ENCODE data around the gene CRPPA. TPM values are rescaled to one million over a fixed set of nuclear protein-coding genes. Genes with fewer than 3 reads are reported as not detected.
"Not testable (repeated sequence)": the region's sequence is repeated elsewhere in the genome, so short reads cannot be mapped to it uniquely, and the experiment has no call there.

Gene CRPPA
- total and polyA plus RNA-seq, 9 donors = 2.1 to 6.6 (median 4.4) TPM

DNA sequence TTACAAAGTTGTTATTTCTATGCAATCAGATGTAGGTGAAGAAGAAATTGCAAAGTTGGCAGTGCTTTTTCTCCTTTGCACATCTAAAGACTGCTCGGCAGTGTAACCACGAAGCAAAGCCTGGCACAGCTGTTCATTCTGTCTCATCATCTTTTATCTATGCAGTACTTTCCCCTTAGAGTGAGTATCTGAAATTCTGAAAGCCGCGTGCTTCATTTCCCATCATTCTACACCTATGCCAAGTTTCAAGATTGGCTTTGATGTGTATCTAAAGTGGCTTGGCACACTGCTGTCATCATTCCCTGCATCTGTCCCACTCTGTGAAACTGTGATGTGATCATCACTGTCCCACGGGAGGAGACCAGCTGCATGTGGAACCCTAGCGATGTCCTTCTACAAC is 29.0 kb upstream of the CRPPA start:
- Histone ChIP-seq H3K4me1 (ENCODE audit: control insufficient read depth, insufficient read depth, low read length) (no peaks in the 10 kb centered on the region), H3K27ac (ENCODE audit: low read length) (no peak overlapping the region), H3K9me3 (replicated peaks; ENCODE audit: control insufficient read depth, low read depth, low read length) (no peaks in the 10 kb centered on the region), H3K36me3 (ENCODE audit: control insufficient read depth, insufficient read depth, low read length) (no peaks in the 10 kb centered on the region), H3K4me3 (ENCODE audit: low read length) (no peak overlapping the region), H3K27me3 (ENCODE audit: control insufficient read depth, insufficient read depth, low read length) (no peaks in the 10 kb centered on the region)
- DNase-seq = peak; percentile 24
- WGBS (ENCODE audit: insufficient coverage) = 83% methylated on average over 2 of the region's 6 CpGs

DNA sequence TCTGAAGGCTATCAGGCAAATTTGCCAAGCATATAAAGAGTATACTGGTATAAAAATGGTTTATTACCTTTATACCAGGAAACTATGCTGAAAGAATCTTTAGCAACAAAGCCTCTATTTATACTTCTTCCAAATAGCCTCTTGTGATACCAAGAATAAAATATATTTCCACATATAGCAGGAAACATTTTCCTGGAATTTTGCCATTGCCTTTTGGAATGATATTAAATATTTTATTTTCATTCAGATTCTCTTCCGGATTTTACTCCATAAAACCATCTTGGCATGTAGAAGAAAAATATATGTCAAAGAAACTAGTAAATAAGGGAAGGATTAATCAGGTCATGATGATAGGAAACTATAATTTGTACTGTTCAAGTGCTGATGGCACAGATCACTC is 26.5 kb upstream of the CRPPA start:
- peak; percentile 33 for DNase-seq
- no peak overlapping the region for H3K27ac ChIP-seq (ENCODE audit: low read length)
- no peak overlapping the region for H3K4me3 ChIP-seq (ENCODE audit: low read length)
- no peaks in the 10 kb centered on the region for H3K36me3 ChIP-seq (ENCODE audit: control insufficient read depth, insufficient read depth, low read length)
- no peaks in the 10 kb centered on the region for H3K27me3 ChIP-seq (ENCODE audit: control insufficient read depth, insufficient read depth, low read length)
- no CpG with 5 or more reads among the region's 1 CpG for WGBS (ENCODE audit: insufficient coverage)
- H3K9me3 ChIP-seq (replicated peaks; ENCODE audit: control insufficient read depth, low read depth, low read length) = no peaks in the 10 kb centered on the region
- no peaks in the 10 kb centered on the region for H3K4me1 ChIP-seq (ENCODE audit: control insufficient read depth, insufficient read depth, low read length)

DNA sequence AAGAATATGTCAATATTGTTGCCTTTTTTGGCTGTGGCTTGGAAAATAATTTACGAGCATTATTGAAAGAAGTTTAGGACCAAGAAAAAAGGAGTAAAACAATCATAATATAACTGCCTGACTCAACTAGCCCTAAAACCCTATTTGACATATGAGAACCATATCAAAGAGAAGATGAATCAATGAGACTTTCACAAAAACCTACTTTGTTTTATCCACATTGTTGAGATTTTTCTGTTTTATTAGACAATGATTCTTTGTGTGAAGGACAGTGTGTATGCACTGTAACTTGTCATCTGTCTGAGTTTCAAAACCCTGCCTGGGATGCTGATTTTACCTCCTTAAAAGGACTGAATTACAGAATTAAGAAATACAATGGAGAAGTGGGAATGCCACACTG is 25.2 kb upstream of the CRPPA start:
- WGBS (ENCODE audit: insufficient coverage) = no CpG with 5 or more reads among the region's 1 CpG
- Histone ChIP-seq H3K4me3 (ENCODE audit: low read length) (no peak overlapping the region), H3K27me3 (ENCODE audit: control insufficient read depth, insufficient read depth, low read length) (no peaks in the 10 kb centered on the region), H3K36me3 (ENCODE audit: control insufficient read depth, insufficient read depth, low read length) (no peaks in the 10 kb centered on the region), H3K9me3 (replicated peaks; ENCODE audit: control insufficient read depth, low read depth, low read length) (no peaks in the 10 kb centered on the region), H3K4me1 (ENCODE audit: control insufficient read depth, insufficient read depth, low read length) (no peaks in the 10 kb centered on the region), H3K27ac (ENCODE audit: low read length) (no peak overlapping the region)
- no peak for DNase-seq

DNA sequence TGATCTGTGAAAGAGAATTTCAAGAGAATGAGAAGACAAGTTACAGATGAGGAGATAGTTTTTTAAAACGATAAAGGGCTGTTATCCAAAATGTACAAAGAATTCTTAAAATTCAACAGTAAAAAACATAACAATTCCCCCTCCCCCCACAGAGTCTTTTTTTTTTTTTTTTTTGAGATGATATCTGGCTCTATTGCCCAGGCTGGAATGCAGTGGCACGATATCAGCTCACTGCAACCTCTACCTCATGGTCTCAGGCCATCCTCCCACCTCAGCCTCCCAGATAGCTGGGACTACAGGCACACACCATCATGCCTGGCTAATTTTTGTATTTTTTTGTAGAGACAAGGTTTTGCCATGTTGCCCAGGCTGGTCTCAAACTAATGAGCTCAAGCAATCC is 22.5 kb upstream of the CRPPA start:
- DNase-seq = not testable (repeated sequence)
- WGBS (ENCODE audit: insufficient coverage) = no CpG with 5 or more reads among the region's 2 CpGs

DNA sequence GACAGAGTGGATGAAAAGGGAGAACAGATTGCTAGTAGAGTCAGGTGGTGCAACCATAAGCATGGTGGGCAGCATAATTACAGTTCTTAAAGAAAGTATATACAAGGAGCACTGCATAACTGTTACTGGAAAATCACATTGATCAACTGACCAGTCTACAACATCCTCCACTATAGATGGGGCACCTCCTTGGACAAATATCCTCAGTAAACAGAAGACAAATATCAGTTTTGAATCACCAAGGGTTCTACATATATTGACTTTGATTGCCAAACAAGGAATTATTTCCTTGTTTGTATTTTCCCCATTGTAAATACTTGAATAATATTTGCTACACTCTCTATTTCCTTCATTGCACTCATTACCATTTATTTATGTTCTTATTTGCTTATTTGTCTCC is 17.6 kb upstream of the CRPPA start:
- H3K27me3 ChIP-seq (ENCODE audit: control insufficient read depth, insufficient read depth, low read length) = no peaks in the 10 kb centered on the region
- H3K36me3 ChIP-seq (ENCODE audit: control insufficient read depth, insufficient read depth, low read length) = no peaks in the 10 kb centered on the region
- H3K27ac ChIP-seq (ENCODE audit: low read length) = no peak overlapping the region
- DNase-seq = no peak
- H3K4me3 ChIP-seq (ENCODE audit: low read length) = no peak overlapping the region
- H3K9me3 ChIP-seq (replicated peaks; ENCODE audit: control insufficient read depth, low read depth, low read length) = no peaks in the 10 kb centered on the region
- no peaks in the 10 kb centered on the region for H3K4me1 ChIP-seq (ENCODE audit: control insufficient read depth, insufficient read depth, low read length)

More for the DNA sequence above, 22.5 kb upstream of the CRPPA start:
- not testable (repeated sequence) for H3K4me1 ChIP-seq (ENCODE audit: control insufficient read depth, insufficient read depth, low read length); H3K27me3 ChIP-seq (ENCODE audit: control insufficient read depth, insufficient read depth, low read length); H3K4me3 ChIP-seq (ENCODE audit: low read length); H3K36me3 ChIP-seq (ENCODE audit: control insufficient read depth, insufficient read depth, low read length); H3K27ac ChIP-seq (ENCODE audit: low read length); H3K9me3 ChIP-seq (replicated peaks; ENCODE audit: control insufficient read depth, low read depth, low read length)

DNA sequence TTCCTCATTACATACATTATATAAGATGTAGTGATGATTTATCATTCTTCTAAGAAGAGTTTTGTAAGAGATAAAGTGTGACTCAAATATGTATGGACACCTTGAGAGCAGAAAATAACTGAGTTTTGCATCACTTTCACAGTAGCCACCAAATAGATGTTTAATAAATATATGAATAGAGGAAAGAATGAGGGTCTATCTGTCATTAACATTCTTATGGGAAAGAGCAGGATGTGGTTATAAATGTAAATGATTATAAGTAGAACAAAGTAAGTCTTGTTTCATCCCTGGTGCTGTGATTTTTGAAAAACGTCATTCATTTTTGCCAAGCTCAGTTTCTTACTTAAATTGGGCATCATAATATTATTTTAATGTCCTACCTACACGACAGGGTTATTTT is 15.0 kb upstream of the CRPPA start:
- no peaks in the 10 kb centered on the region for H3K36me3 ChIP-seq (ENCODE audit: control insufficient read depth, insufficient read depth, low read length)
- no CpG with 5 or more reads among the region's 2 CpGs for WGBS (ENCODE audit: insufficient coverage)
- no peak overlapping the region for H3K27ac ChIP-seq (ENCODE audit: low read length)
- no peaks in the 10 kb centered on the region for H3K27me3 ChIP-seq (ENCODE audit: control insufficient read depth, insufficient read depth, low read length)
- H3K4me1 ChIP-seq (ENCODE audit: control insufficient read depth, insufficient read depth, low read length) = no peaks in the 10 kb centered on the region
- no peaks in the 10 kb centered on the region for H3K9me3 ChIP-seq (replicated peaks; ENCODE audit: control insufficient read depth, low read depth, low read length)
- no peak overlapping the region for H3K4me3 ChIP-seq (ENCODE audit: low read length)
- DNase-seq = no peak

DNA sequence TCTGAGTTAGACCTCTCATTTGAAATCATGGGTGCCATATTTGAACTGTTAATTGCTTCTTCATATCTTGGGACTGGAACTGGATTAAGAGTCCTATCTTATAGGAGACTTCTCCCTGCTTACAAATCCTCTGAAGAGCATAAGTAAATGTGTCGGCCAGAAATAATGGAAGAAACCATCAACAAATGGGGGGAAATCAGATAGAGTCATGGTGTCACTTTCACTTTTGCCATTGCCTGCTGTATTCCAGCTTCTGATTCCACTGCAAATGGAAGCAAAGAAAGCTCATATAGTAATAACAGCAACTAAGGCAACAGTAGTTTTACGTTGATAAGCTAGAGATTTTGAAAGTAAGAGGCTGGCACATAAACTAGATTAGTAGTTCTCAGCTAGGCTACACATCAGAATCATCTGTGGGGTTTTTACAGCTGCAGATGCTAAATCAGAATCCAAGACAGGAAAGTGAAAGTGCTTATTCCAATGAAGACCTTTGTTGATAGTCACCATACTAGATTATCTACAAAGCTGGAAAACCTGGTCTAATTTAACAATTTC is 12.3 kb upstream of the CRPPA start:
- Histone ChIP-seq H3K9me3 (replicated peaks; ENCODE audit: control insufficient read depth, low read depth, low read length) (no peaks in the 10 kb centered on the region), H3K36me3 (ENCODE audit: control insufficient read depth, insufficient read depth, low read length) (no peaks in the 10 kb centered on the region), H3K27ac (ENCODE audit: low read length) (no peak overlapping the region), H3K4me3 (ENCODE audit: low read length) (no peak overlapping the region), H3K4me1 (ENCODE audit: control insufficient read depth, insufficient read depth, low read length) (no peaks in the 10 kb centered on the region), H3K27me3 (ENCODE audit: control insufficient read depth, insufficient read depth, low read length) (no peaks in the 10 kb centered on the region)
- no peak for DNase-seq
- no CpG with 5 or more reads among the region's 2 CpGs for WGBS (ENCODE audit: insufficient coverage)

DNA sequence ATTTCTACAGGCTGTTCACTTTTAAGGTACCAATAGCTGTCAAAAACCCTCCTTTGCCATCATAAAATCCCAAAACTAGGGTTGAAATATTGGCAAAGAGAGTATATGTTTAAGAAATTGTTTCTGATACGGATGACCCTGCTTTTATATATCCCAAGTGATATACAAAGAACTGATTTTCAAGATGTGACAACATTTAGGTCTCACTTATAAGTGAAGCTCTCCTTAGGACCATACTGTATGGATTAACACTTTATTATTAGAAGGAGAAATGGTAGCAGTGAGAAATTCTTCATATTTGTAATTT is 11.0 kb upstream of the CRPPA start:
- no peak for DNase-seq
- Histone ChIP-seq H3K27me3 (ENCODE audit: control insufficient read depth, insufficient read depth, low read length) (no peaks in the 10 kb centered on the region), H3K27ac (ENCODE audit: low read length) (no peak overlapping the region), H3K4me1 (ENCODE audit: control insufficient read depth, insufficient read depth, low read length) (no peaks in the 10 kb centered on the region), H3K36me3 (ENCODE audit: control insufficient read depth, insufficient read depth, low read length) (no peaks in the 10 kb centered on the region), H3K4me3 (ENCODE audit: low read length) (no peak overlapping the region), H3K9me3 (replicated peaks; ENCODE audit: control insufficient read depth, low read depth, low read length) (no peaks in the 10 kb centered on the region)
- no CpG with 5 or more reads among the region's 1 CpG for WGBS (ENCODE audit: insufficient coverage)

DNA sequence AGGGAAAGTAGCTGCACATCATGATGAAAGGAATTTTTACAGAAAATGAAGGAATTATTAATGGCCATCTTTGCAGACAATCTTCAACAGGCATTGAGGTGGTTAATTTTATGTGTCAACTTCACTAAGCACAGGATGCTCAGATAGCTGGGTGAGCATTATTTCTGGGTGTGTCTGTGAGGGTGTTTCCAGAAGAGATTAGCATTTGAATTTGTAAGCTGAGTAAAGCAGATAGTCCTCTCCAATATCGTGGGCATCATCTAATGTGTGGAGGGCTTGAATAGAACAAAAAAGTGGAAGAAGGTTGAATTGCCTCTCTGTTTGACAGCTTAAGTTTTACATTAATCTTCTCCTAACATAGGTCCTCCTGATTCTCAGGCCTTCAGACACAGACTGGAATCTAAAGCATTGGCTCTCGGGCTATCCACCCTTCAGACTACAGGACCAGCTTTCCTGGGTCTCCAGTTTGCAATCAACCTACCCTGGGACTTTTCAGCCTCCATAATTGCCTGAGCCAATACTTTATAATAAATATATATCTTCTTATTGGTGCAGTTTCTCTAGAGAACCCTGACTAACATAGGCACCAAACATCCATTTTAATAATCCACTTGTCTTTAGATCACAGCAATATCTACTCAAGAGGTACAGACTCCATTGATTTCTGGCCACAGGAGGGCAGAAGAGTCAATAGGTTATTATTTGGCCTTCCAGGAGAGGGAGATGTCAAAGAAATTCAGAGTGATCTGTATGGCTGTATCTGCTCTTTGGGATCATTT is 10.5 kb upstream of the CRPPA start:
- 75% methylated on average over 1 of the region's 2 CpGs for WGBS (ENCODE audit: insufficient coverage)
- H3K27me3 ChIP-seq (ENCODE audit: control insufficient read depth, insufficient read depth, low read length) = no peaks in the 10 kb centered on the region
- H3K4me1 ChIP-seq (ENCODE audit: control insufficient read depth, insufficient read depth, low read length) = no peaks in the 10 kb centered on the region
- no peaks in the 10 kb centered on the region for H3K36me3 ChIP-seq (ENCODE audit: control insufficient read depth, insufficient read depth, low read length)
- no peaks in the 10 kb centered on the region for H3K9me3 ChIP-seq (replicated peaks; ENCODE audit: control insufficient read depth, low read depth, low read length)
- DNase-seq = peak; percentile 56
- H3K27ac ChIP-seq (ENCODE audit: low read length) = no peak overlapping the region
- no peak overlapping the region for H3K4me3 ChIP-seq (ENCODE audit: low read length)

DNA sequence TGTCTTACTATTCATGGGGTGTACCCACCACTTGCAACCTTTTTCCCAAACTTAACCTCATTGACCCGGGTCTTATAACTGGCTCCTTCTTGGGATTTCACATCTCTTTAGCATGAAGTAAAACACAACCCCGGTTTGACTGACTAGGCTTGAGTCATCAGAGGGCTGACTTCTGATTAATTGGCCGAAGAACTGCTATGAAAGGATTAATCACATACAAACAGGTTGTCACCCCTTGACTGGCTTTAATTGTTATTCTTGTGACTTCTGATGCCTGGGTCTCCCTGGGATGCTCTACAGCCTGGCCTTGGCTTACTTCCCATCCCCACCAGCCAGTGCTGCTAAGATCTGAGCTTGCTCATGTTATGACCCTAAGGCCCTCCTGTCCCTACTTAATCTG is 8.8 kb upstream of the CRPPA start:
- DNase-seq = no peak
- Histone ChIP-seq H3K4me3 (ENCODE audit: low read length) (no peak overlapping the region), H3K27me3 (ENCODE audit: control insufficient read depth, insufficient read depth, low read length) (no peaks in the 10 kb centered on the region), H3K4me1 (ENCODE audit: control insufficient read depth, insufficient read depth, low read length) (no peaks in the 10 kb centered on the region), H3K9me3 (replicated peaks; ENCODE audit: control insufficient read depth, low read depth, low read length) (no peaks in the 10 kb centered on the region), H3K27ac (ENCODE audit: low read length) (no peak overlapping the region), H3K36me3 (ENCODE audit: control insufficient read depth, insufficient read depth, low read length) (no peaks in the 10 kb centered on the region)
- WGBS (ENCODE audit: insufficient coverage) = 95% methylated on average over 3 of the region's 3 CpGs

DNA sequence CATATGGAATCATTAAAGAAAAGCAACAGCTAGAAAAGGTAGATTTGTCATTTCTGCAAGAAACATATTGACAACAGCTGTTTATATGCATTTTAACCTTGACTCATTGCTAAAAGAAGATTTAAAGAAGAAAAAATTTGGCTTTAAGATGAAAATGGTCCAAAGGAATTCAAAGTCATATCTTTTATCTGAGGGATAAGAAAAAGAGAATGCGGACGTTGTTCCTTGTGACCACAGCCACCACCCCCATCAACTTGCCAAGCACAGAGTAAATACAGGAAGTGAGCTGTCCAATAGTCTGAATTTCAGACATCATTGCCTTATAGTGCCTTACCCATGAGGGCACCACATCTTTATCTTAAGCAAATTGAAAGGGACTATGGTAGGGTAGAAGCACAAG is 7.3 kb upstream of the CRPPA start:
- no CpG with 5 or more reads among the region's 2 CpGs for WGBS (ENCODE audit: insufficient coverage)
- Histone ChIP-seq H3K36me3 (ENCODE audit: control insufficient read depth, insufficient read depth, low read length) (no peaks in the 10 kb centered on the region), H3K9me3 (replicated peaks; ENCODE audit: control insufficient read depth, low read depth, low read length) (no peaks in the 10 kb centered on the region), H3K4me1 (ENCODE audit: control insufficient read depth, insufficient read depth, low read length) (no peaks in the 10 kb centered on the region), H3K4me3 (ENCODE audit: low read length) (no peak overlapping the region), H3K27ac (ENCODE audit: low read length) (no peak overlapping the region), H3K27me3 (ENCODE audit: control insufficient read depth, insufficient read depth, low read length) (no peaks in the 10 kb centered on the region)
- DNase-seq = no peak

All from muscle of leg (tissue), 11 donors.